ENCODE results near the gene VPS33B.
A peak's percentile ranks its signal among the peaks of the same experiment; 100 is the strongest.

The VPS33B gene

GRCh38 chr15:90960298-90961091, 61.9 kb downstream of the VPS33B start:
- no peak for TF ChIP-seq CTCF (conservative IDR thresholded peaks at IDR 0.05)
- H3K27ac ChIP-seq = peak overlapping the region; percentile 56

GRCh38 chr15:90959894-90960293, 62.5 kb downstream of the VPS33B start:
- TF ChIP-seq CTCF (conservative IDR thresholded peaks at IDR 0.05) = no peak
- peak overlapping the region; percentile 56 for H3K27ac ChIP-seq

GRCh38 chr15:90959028-90959595, 63.3 kb downstream of the VPS33B start:
- H3K27ac ChIP-seq = peak overlapping the region; percentile 56; the same call in 1 of the 2 replicates
- TF ChIP-seq CTCF (conservative IDR thresholded peaks at IDR 0.05) = no peak

GRCh38 chr15:90957791-90958190, 64.6 kb downstream of the VPS33B start:
- no peak for TF ChIP-seq CTCF (conservative IDR thresholded peaks at IDR 0.05)
- H3K27ac ChIP-seq = peak overlapping the region; percentile 92

- no peak for TF ChIP-seq CTCF (conservative IDR thresholded peaks at IDR 0.05)
- H3K27ac ChIP-seq = peak overlapping the region; percentile 92
These were observed 65.2 kb downstream of the VPS33B start for GRCh38 chr15:90957031-90957790.

- peak; percentile 100 for TF ChIP-seq CTCF (conservative IDR thresholded peaks at IDR 0.05)
- peak overlapping the region; percentile 92 for H3K27ac ChIP-seq
These were observed 65.9 kb downstream of the VPS33B start for GRCh38 chr15:90956274-90957030.
